ACC112 (cell line): ENCODE data around the gene PTPRN2.

ENCODE experiments used
- H2AFZ ChIP-seq: fragments of 200-600 bp; sonication (generic); one replicate; pipeline ENCODE4 v1.6.0; 2017; ENCODE audit warnings: antibody characterized with exemption, low read length; ENCODE audit not compliant: unreplicated experiment
- H3K27ac ChIP-seq: fragments of 200-600 bp; sonication (generic); 2 replicates; pipeline ENCODE4 v1.5.1; 2014; ENCODE audit warnings: low read depth, mild to moderate bottlenecking, antibody characterized with exemption, low read length, moderate library complexity
- H3K27me3 ChIP-seq: fragments of 200-600 bp; sonication (generic); 2 replicates; pipeline ENCODE4 v1.6.1; 2014; ENCODE audit warnings: mild to moderate bottlenecking, antibody characterized with exemption, low read length, moderate library complexity, mixed read lengths; ENCODE audit not compliant: insufficient read depth
- H3K36me3 ChIP-seq: fragments of 200-600 bp; sonication (generic); 2 replicates; pipeline ENCODE4 v1.6.1; 2016; ENCODE audit warnings: mild to moderate bottlenecking, antibody characterized with exemption, low read length, moderate library complexity, mixed read lengths; ENCODE audit not compliant: insufficient read depth
- H3K4me1 ChIP-seq: fragments of 200-600 bp; sonication (generic); one replicate; pipeline ENCODE4 v1.6.1; 2016; ENCODE audit warnings: low read length, mixed read lengths; ENCODE audit not compliant: insufficient read depth, unreplicated experiment, control insufficient read depth
- H3K4me3 ChIP-seq: fragments of 200-600 bp; sonication (generic); 2 replicates; pipeline ENCODE4 v1.5.1; 2014; ENCODE audit warnings: mild to moderate bottlenecking, low read depth, low read length
- H3K79me2 ChIP-seq: fragments of 200-600 bp; sonication (generic); one replicate; pipeline ENCODE4 v1.6.0; 2016; ENCODE audit warnings: low read length; ENCODE audit not compliant: control insufficient read depth, unreplicated experiment, insufficient read depth

Gene PTPRN2

DNA sequence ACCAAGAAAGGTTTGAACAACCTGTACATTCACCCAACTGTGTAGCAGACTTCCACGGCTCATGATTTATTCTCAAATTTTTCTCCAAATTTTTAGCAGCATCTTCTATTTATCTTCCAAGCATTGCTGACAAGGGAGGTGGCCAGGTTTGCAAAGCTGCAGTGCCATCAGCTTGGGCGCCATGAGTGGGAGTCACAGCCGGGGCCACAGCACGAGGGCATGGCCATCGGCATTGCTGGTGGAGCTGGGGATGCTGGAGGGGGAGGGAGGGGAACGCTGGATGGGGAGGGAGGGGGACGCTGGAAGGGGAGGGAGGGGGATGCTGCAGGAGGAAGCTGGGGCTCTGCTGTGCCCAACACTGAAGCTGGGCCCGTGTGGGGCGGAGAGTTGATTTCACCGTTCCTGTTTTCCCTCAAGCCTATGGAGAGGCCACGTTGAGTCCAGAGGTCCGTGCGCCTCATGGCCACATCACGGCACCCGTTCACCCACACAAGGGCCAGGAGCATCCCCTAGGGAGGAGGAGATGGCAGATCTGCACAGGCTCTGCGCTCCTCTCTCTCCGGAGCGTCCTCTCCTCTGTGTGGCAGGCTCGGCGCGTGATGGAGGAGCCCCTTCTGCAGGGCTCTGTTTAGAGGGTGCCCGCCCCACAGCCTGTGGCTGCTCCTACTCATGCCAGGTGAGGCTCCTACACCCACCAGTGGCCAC lies 730.6 kb downstream of the PTPRN2 start:
- Histone ChIP-seq H2AFZ (no peak overlapping the region), H3K4me3 (no peak overlapping the region), H3K27me3 (no peaks in the 10 kb centered on the region), H3K36me3 (no peaks in the 10 kb centered on the region), H3K79me2 (no peaks in the 10 kb centered on the region), H3K4me1 (no peaks in the 10 kb centered on the region), H3K27ac (no peak overlapping the region)

DNA sequence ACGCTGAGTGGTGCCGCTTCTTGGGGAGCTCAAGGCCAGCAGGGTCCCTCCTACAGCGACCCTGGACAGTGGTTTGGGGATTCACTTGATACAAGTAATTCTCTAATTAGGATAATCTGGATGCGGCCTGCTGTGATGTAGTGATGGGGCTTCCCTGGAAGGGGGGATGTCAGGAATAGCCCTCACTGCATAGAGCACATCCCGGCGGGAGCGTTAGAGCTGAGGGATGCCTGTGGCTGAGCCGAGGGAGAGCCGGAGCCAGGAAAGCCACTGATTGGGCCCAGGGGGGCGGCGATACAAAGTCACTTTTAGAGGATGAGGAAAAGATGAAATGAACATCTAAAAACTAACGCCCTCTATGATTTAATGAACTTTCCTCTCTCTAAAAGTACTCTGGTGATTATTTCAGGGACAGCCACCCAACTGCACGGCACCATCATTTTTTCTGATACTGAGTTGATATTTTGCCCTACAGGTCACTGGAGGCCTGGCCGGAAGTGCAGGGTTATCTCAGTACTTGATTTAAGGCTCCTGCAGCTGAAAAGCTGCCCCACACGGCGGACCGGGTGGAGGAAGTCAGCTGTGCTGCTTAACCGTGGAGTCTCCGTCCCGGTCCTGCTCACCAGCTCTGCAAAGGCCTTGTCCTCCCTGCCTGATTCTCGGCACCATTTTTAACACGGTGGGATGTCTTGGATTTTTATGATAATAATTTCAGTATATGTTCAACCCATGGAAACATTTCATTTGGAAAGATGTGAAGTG lies 732.0 kb downstream of the PTPRN2 start:
- H3K36me3 ChIP-seq, result no peaks in the 10 kb centered on the region
- H3K27me3 ChIP-seq, result no peaks in the 10 kb centered on the region
- no peaks in the 10 kb centered on the region for H3K79me2 ChIP-seq
- no peak overlapping the region for H3K27ac ChIP-seq
- H3K4me1 ChIP-seq, result no peaks in the 10 kb centered on the region
- H3K4me3 ChIP-seq, result no peak overlapping the region
- no peak overlapping the region for H2AFZ ChIP-seq

- H3K4me1 ChIP-seq, result no peaks in the 10 kb centered on the region
- H3K27me3 ChIP-seq, result no peaks in the 10 kb centered on the region
- H3K4me3 ChIP-seq, result no peak overlapping the region
- no peaks in the 10 kb centered on the region for H3K79me2 ChIP-seq
- H2AFZ ChIP-seq, result no peak overlapping the region
- H3K27ac ChIP-seq, result no peak overlapping the region
- H3K36me3 ChIP-seq, result no peaks in the 10 kb centered on the region
Observed at GRCh38 chr7:157855016-157855415, 732.6 kb downstream of the PTPRN2 start.

DNA sequence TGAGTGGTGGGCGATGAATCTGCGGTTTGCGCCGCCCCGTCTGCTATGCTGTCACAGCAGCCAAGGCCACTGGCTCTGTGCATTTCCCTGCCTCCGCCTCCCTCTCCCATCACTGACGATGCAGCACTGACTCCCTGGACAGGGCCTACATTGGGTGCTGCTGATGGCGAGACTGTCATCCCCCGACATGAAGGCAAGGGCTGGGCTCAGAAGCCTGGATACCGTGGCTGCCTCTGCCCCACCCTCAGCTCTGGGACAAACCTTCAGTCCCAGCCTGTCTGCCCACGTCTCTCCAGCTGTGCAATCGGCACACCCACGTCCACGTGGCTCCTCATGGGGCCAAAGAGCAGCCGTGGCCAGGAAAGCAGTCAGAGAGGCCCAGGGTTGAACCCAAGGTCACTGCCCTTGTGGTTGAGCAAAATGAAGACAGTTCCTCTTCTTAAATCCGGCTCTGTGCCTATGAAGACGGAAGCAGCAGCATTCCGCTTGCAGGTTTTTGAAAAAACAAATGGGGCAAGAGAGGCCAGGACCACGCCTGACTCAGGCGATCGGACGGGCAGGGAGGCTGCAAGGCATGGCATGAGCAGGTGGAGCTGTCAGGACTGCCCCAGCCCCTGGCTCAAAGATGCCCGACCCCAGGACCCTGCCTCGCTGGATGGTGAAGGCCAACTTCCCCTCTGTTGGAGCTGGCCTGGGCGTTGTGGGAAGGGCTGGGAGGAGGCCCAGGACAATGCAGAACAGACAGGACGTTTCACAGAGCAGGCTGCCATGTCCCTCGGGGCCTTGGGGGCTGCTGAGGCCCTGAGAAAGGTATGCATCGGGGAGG lies 733.3 kb downstream of the PTPRN2 start:
- Histone ChIP-seq H2AFZ (no peak overlapping the region), H3K4me1 (no peaks in the 10 kb centered on the region), H3K27me3 (no peaks in the 10 kb centered on the region), H3K79me2 (no peaks in the 10 kb centered on the region), H3K27ac (no peak overlapping the region), H3K36me3 (no peaks in the 10 kb centered on the region), H3K4me3 (no peak overlapping the region)

- H3K36me3 ChIP-seq, result no peaks in the 10 kb centered on the region
- no peak overlapping the region for H2AFZ ChIP-seq
- H3K4me3 ChIP-seq, result no peak overlapping the region
- no peaks in the 10 kb centered on the region for H3K27me3 ChIP-seq
- H3K79me2 ChIP-seq, result no peaks in the 10 kb centered on the region
- no peak overlapping the region for H3K27ac ChIP-seq
- no peaks in the 10 kb centered on the region for H3K4me1 ChIP-seq
Observed at GRCh38 chr7:157853789-157854065, 733.9 kb downstream of the PTPRN2 start.

DNA sequence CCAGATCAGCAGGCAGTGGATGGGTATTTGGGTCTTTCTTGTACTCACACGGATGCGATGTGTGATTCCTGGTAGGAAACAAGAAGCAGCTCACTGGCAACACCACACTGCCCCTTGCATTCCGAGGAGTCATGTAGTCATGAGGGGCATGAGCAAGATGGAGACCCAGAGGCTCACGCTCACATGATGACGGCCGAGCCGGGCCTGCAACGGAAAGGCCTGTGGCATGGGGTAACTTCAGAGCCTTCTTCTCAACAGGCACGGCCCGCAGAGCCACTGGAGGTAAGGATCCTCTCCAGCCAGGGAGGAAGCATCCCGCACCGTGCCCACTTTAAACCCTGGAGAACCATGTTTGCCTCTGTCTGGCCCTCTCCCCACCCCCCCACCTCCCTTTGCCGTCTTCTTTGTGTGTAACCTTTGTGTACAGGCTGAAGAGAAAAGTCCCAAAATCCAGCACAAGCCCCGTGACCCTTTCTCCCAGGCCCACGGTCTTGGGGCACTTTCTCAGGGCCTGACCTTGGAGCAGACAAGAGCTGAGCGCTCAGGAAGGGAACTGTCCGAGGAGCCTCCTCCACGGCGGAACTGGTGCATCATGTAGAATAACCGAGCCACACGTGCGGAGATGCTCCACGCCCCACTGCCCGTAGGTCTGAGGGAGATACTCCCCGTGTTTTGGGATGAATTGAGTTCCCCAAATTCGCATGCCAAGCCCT lies 734.4 kb downstream of the PTPRN2 start:
- H3K79me2 ChIP-seq, result no peaks in the 10 kb centered on the region
- H3K27ac ChIP-seq, result no peak overlapping the region
- no peaks in the 10 kb centered on the region for H3K27me3 ChIP-seq

DNA sequence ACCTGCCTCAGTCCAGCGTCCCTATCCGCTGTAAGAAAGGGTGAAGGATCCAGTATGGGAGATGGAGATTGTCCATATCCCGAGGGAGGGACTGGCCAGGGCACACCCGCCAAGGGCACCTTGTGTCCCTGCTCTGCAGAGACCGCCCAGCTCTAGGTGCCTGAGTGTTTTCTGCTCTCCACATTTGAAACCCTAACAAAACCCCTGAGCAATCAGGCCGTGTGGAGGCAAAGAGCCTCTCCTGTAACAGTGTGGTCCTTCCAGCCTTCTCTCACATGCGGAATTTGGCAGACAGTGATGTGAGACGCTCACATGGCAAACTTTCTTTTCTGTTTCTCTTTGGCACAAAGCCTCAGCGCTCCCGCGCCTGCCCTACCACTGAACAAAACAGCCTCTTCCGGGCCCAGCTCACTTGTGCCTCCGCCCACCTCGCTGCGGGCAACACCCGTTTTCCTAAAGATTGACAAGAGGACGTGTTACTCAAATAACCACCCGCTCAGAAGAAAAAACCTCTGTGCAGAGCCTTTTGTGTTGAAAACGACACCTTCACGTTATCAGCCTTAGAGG lies 736.0 kb downstream of the PTPRN2 start:
- Histone ChIP-seq H3K36me3 (no peaks in the 10 kb centered on the region), H3K79me2 (no peaks in the 10 kb centered on the region), H3K27ac (no peak overlapping the region), H3K27me3 (no peaks in the 10 kb centered on the region), H3K4me3 (no peak overlapping the region), H3K4me1 (no peaks in the 10 kb centered on the region), H2AFZ (no peak overlapping the region)

More for the DNA sequence above, 734.4 kb downstream of the PTPRN2 start:
- Histone ChIP-seq H3K36me3 (no peaks in the 10 kb centered on the region), H3K4me3 (no peak overlapping the region), H2AFZ (no peak overlapping the region), H3K4me1 (no peaks in the 10 kb centered on the region)

- no peaks in the 10 kb centered on the region for H3K79me2 ChIP-seq
- H2AFZ ChIP-seq, result no peak overlapping the region
- H3K27ac ChIP-seq, result no peak overlapping the region
- no peaks in the 10 kb centered on the region for H3K36me3 ChIP-seq
- H3K27me3 ChIP-seq, result no peaks in the 10 kb centered on the region
- no peak overlapping the region for H3K4me3 ChIP-seq
- no peaks in the 10 kb centered on the region for H3K4me1 ChIP-seq
Observed at GRCh38 chr7:157850481-157851444, 736.9 kb downstream of the PTPRN2 start.

DNA sequence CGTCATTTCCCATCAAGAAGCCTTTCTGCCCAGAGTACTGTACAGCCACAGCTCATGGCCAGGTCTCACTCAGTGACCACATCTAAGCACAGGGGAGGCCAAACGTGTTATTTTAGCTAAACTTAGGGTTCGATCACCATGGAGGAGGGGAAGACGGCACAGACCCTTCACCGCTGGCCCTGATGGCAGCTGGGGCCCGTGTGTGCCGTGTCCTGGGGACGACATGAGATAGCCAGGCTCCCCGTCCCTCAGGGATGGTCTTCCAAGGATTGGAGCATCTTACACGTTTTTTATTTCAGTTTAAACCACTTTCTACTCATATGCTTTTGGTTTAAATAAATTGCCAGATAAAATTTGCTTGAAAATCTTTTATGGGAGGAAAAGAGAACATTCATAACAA lies 737.9 kb downstream of the PTPRN2 start:
- H3K27me3 ChIP-seq, result no peaks in the 10 kb centered on the region
- H3K36me3 ChIP-seq, result no peaks in the 10 kb centered on the region
- H3K27ac ChIP-seq, result no peak overlapping the region
- H3K4me1 ChIP-seq, result no peaks in the 10 kb centered on the region
- no peak overlapping the region for H3K4me3 ChIP-seq
- H3K79me2 ChIP-seq, result no peaks in the 10 kb centered on the region
- H2AFZ ChIP-seq, result no peak overlapping the region
